Right lobe of liver (tissue), 4 donors: ENCODE data around the gene ISLR.

ENCODE experiments used
- POLR2A ChIP-seq: fragments of 450-650 bp; IDR thresholded peaks from one replicate; pipeline ENCODE4 v1.6.1; 2017; ENCODE audit warnings: antibody characterized with exemption, mild to moderate bottlenecking
- TF ChIP-seq, protein P1 (sequence below), 4 donors: fragments of 200-600 bp in 3 of 4; fragments of 450-650 bp in 1 of 4; IDR thresholded peaks; one replicate each; pipeline versions ENCODE4 v1.5.1 to v1.8.0; 2016 to 2022; ENCODE audit warnings: antibody characterized with exemption in 4 of 4, mild to moderate bottlenecking in 2 of 4
- donor health status: DM: no; HTN: no; CAD: no.
- donor health status: DM: no; HTN: no; CAD: no.
- donor health status: DM: no; HTN: yes; CAD: no.

GRCh38 chr15:74212494-74212893, 39.0 kb downstream of the ISLR start:
- TF ChIP-seq, protein P1, sequence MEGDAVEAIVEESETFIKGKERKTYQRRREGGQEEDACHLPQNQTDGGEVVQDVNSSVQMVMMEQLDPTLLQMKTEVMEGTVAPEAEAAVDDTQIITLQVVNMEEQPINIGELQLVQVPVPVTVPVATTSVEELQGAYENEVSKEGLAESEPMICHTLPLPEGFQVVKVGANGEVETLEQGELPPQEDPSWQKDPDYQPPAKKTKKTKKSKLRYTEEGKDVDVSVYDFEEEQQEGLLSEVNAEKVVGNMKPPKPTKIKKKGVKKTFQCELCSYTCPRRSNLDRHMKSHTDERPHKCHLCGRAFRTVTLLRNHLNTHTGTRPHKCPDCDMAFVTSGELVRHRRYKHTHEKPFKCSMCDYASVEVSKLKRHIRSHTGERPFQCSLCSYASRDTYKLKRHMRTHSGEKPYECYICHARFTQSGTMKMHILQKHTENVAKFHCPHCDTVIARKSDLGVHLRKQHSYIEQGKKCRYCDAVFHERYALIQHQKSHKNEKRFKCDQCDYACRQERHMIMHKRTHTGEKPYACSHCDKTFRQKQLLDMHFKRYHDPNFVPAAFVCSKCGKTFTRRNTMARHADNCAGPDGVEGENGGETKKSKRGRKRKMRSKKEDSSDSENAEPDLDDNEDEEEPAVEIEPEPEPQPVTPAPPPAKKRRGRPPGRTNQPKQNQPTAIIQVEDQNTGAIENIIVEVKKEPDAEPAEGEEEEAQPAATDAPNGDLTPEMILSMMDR (IDR thresholded peaks at IDR 0.05): no peak
- TF ChIP-seq POLR2A: no peak
